HG02885 (cell line): ENCODE results near the gene ZCCHC3.
"Not testable (repeated sequence)": the region's sequence is repeated elsewhere in the genome, so short reads cannot be mapped to it uniquely, and the experiment has no call there.

Experiments used
- ATAC-seq: cut with Tn5 transposase; IDR thresholded peaks from one replicate; pipeline ENCODE4 v1.9.1; 2021; ENCODE audit warnings: mild to moderate bottlenecking; ENCODE audit not compliant: unreplicated experiment, poor library complexity

Gene ZCCHC3

GRCh38 chr20:334578-334977, 37.2 kb downstream of the ZCCHC3 start:
- no peak for ATAC-seq

- ATAC-seq: not testable (repeated sequence)
These were observed 38.7 kb downstream of the ZCCHC3 start for GRCh38 chr20:336040-336439.

DNA sequence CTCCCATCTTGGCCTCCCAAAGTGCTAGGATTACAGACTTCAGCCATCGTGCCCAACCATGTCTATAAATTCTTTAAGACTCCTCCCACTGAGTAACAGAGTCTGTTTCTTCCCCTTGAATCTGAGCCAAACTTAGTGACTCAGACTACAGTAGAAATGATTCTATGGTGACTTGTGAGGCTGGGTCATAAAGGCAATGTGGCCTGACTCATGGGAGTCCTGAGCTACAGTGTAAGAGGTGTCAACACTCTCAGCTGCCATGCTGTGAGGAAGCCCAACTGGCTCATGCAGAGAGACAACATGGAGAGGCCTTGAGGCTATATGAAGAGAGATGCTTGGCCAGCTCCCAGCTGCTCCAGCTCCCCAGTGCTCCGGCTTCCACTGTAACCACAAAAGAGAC, 44.3 kb downstream of the ZCCHC3 start:
- ATAC-seq: no peak

GRCh38 chr20:343107-343506, 45.7 kb downstream of the ZCCHC3 start:
- ATAC-seq: no peak

- no peak for ATAC-seq
These were observed 48.8 kb downstream of the ZCCHC3 start for GRCh38 chr20:346033-346639.

GRCh38 chr20:346640-347316, 49.4 kb downstream of the ZCCHC3 start, which contains the start of gene NRSN2:
Gene NRSN2 (plus strand): TSS chr20:347111. CDS start chr20:349644, 2,533 bp downstream.
- peak; percentile 43 for ATAC-seq

DNA sequence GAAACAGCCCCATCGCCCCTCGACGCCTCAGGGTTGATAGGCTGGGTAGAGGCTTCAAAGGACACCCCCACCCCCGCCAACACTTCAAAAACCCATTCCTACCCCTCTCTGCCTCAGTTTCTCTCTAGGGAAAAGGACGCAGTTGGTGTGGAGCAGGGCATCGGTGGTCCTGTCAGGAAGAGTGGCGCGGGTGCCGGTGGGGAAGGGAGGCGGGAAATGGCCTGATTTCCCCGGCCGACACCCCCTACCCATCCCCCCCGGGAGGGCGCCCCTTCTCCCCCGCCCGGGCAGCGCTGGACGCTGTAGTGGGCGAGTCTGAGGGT, 49.9 kb downstream of the ZCCHC3 start:
- no peak for ATAC-seq

DNA sequence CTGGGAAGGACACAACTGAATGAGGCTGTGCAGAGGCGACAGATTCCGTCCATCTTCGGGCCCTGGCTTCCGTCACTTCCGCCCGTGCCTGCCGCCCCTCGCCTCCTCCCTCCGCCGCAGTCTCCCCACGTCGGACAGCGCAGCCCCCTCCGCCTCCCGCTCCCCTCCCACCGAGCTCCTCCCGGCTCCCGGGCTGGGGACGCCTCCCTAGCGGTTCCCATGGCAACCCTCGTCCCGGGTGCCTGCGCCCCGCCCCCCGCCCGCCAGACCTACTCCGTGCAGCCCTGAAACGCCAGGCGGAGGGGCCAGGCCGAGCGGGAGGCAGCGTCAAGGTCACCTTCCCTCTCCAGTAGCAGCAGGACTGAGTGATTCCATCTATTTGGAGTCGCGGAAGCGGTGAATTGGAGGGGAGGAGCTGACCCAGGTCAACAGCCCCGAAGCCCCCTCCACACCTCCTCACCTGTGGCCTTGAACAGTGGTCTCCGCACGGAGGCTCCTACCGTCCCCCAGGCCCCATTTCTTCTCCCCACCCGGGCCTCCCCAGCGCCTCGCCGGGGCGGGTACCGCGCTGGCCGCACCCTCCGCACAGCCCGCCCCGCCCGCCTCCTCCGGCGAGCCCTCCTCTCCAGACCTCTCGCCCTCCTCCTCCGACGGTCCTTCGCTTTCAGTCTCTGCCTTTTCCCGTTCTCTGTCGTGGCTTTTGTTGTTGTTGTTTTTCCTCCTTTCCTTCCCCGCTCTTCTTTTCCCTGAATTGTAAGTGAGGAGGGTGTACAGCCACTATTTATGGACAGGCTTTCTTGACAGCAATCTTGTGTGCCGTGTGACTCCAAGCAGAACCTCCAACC, 50.5 kb downstream of the ZCCHC3 start:
- ATAC-seq: peak; percentile 85

GRCh38 chr20:348972-349841, 51.8 kb downstream of the ZCCHC3 start:
- no peak for ATAC-seq
